Adipose tissue (tissue), 3 donors: Measurements from ENCODE around the gene C2orf92. TPM values are rescaled to one million over a fixed set of nuclear protein-coding genes. Genes with fewer than 3 reads are reported as not detected.

Source experiments
- H3K27ac ChIP-seq: one replicate; pipeline ENCODE4 v1.5.1; 2013; ENCODE audit warnings: low read depth, low read length
- WGBS, 3 donors: extraction: QIAGEN DNeasy Blood & Tissue Kit; methylation state at CpG; one replicate each; pipeline ENCODE4 v1.1.7; 2013; 5-methylcytosine and 5-hydroxymethylcytosine counted together
- polyA plus RNA-seq, 3 donors: library from polyadenylated mRNA; stranded (reverse); fragments of 200-250 nt; gene quantifications; one replicate each; pipeline ENCODE4 v1.2.3, GENCODE V29; 2013
- donor health status: healthy with polysubstance abuse.
- donor health status: Bipolar disorder and iron deficiency.
- donor health status: healthy.

C2orf92 gene
- polyA plus RNA-seq, 3 donors, result 3.7 to 9.7 (median 4.3) TPM

DNA sequence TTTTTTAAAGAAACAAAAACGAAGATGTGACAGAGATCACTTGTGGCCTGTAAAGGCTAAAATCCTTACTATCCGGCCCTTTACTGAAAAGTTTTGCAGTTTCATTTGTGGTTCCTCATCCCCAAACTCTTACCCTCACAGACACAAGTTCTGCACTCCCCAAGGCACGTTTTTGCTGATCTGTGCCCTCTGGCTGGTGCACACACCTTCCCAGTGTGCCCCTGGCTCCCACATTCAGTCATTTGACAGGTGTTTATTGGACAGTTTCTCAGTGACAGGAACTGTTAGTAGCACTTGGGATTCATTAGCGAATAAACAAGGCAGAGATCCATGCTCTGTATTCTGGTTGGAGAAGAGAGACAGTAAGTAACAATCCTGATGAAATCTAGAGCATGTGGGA is 66.7 kb downstream of the C2orf92 start:
- 67 to 74% (median 73%) methylated on average over 4 of the region's 4 CpGs for WGBS, 3 donors
- no peak overlapping the region for H3K27ac ChIP-seq

DNA sequence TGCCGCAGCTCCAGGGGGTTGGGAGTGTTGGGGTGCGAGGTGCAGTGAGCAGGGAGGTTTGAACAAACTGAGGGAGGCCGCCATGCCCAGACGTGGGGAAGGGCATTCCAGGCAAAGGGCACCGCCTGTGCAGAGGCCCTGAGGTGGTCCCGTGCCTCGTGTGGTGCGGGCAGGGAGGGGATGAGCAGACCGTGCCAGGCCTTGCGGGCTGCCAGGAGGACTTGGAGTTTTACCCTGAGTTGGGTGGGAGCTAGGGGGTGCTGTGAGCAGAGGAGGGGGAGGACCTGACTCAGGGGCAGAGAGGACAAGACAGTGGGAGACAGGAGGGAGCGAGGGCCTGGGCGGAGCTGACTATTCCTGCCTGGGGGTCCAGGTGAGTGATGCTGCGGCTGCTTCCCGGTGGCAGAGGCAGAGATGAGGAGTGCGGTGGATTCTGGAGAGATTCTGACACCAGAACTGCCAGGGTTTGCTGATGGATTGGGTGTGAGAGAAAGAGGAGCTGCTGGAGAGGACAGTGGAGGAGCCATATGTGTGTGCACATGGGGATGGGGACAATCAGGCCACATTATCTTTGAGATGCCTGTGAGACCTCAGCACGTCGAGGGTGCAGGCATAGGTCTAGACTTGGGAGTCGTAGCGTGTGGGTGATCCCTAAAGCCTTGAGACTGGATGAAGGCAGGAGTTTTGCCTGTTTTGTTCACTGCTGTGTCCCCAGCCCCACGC is 67.3 kb downstream of the C2orf92 start:
- H3K27ac ChIP-seq, result no peak overlapping the region
- WGBS, 3 donors, result 80 to 90% (median 87%) methylated on average over 20 of the region's 20 CpGs

DNA sequence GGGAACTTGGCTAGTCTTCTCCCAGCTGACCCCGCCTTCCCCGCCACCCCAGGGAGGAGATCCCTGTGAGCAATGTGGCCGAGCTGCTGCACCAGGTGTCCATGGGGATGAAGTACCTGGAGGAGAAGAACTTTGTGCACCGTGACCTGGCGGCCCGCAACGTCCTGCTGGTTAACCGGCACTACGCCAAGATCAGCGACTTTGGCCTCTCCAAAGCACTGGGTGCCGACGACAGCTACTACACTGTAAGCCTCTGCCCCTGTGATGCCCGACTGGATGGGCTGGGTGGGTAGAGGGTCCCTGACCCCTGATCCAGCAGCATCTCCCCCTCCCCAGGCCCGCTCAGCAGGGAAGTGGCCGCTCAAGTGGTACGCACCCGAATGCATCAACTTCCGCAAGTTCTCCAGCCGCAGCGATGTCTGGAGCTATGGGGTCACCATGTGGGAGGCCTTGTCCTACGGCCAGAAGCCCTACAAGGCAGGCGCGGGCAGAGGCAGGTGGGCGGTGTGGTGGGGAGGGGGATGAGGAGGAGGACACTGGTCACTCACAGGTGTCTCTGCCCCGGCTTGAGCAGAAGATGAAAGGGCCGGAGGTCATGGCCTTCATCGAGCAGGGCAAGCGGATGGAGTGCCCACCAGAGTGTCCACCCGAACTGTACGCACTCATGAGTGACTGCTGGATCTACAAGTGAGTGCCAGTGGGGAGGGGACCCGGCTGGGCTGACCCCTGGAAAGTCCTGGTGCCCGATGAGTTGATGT is 68.1 kb downstream of the C2orf92 start:
- WGBS, 3 donors, result 85 to 95% (median 92%) methylated on average over 32 of the region's 32 CpGs
- H3K27ac ChIP-seq, result no peak overlapping the region

DNA sequence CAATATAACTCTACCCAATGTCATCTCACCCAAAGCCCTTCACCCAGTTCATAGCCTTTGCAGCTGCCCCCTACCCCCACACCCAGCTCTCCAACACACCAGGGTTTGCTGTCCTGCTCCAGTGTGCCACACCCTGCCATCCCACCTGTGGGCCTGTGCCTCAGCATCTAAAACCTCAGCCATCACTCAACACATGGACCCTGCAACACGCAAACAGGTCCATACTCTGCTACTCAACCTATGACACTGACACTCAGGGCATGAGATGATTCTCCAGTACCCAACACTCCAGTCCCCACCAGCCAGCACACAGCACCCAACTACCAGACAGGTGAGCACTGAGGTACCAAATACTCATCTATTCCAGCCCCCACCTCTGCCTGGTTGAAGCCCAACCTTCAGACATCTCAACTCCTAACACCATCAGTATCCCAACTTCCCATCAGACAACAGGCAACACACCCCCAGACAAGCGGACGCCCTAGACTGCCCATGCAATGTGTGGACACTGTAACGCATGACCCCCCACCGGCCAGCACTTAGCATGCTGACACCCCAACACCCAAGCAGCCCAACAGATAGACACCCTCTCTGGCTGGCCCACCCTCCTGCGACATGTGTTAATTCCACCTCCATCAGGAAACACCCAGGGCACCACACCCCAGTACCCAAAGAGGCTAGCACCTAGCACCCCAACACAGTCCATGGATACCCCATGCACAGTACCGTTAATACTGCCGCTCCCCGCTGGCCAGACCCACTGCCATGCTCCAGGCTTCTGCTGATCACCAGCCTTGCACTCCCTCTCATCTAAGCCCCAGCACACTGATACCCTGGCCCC is 68.9 kb downstream of the C2orf92 start:
- no peak overlapping the region for H3K27ac ChIP-seq
- 92 to 95% (median 93%) methylated on average over 9 of the region's 9 CpGs for WGBS, 3 donors

DNA sequence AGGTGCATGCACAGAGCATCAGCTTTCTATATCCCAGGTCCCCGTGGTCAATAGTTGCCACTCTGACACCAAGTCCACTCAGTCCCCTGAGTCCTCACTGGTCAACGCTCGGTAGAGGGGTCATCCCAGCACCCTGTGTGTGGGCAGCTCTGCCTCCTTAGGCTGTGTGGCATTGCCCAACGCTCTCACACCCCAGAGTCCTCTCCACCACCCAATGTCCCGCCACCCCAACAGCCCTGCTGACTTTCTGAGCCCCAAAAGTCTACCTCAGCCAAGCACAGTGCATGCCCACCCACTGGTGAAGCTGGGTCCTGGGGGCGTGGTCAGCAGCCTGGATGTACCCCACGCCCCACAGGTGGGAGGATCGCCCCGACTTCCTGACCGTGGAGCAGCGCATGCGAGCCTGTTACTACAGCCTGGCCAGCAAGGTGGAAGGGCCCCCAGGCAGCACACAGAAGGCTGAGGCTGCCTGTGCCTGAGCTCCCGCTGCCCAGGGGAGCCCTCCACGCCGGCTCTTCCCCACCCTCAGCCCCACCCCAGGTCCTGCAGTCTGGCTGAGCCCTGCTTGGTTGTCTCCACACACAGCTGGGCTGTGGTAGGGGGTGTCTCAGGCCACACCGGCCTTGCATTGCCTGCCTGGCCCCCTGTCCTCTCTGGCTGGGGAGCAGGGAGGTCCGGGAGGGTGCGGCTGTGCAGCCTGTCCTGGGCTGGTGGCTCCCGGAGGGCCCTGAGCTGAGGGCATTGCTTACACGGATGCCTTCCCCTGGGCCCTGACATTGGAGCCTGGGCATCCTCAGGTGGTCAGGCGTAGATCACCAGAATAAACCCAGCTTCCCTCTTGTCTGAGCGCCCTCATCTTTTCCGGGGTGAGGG is 69.7 kb downstream of the C2orf92 start:
- H3K27ac ChIP-seq, result no peak overlapping the region
- 79 to 89% (median 86%) methylated on average over 23 of the region's 23 CpGs for WGBS, 3 donors

DNA sequence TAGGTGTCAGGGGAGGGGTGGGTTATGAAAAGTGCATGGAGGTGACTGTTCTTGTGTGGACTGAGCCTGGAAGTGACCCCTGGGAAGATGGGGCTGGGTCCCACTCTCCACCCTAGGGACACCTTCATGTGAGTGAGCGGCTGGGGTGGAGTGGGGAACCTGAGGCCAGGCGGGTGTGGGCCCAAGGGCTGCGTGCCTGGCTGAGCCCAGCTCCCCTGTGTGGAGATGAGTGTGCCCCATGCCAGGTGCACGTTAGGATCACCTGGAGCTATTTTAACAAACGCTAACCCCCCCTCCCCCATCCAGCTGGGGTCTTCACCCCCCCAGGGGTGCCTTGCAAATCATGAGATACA is 70.4 kb downstream of the C2orf92 start:
- H3K27ac ChIP-seq, result no peak overlapping the region

DNA sequence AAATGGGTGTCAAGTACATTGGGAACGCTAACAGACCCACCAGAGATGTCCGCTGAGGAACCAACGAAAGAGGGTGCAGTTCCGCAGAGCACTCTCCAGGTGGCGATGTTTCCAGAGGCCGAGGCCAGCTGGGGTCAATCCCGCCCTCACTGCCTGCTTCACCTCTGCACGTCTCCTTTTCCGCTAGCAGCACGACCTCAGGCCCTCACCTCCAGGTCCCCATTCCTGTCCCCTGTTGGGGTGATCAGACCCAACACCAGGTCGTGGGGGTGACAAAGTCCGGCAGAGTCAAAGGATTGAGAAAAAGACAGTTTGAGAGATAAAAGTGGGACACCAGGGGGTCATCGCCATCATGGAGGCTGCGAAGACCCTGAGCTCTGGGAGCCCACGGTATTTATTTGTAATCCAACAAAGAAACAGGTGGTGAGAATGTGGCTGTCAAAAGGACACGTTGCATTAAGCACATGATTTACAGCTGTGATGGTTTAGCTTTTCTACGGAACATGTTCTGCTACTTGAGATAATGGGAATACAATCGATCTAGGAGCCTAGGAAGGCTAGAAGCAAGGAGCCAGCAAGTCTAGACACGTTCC is 71.2 kb downstream of the C2orf92 start:
- 20 to 34% (median 32%) methylated on average over 19 of the region's 19 CpGs for WGBS, 3 donors
- no peak overlapping the region for H3K27ac ChIP-seq

More for the DNA sequence above, 70.4 kb downstream of the C2orf92 start:
- WGBS, 3 donors, result 79 to 90% (median 85%) methylated on average over 5 of the region's 5 CpGs

DNA sequence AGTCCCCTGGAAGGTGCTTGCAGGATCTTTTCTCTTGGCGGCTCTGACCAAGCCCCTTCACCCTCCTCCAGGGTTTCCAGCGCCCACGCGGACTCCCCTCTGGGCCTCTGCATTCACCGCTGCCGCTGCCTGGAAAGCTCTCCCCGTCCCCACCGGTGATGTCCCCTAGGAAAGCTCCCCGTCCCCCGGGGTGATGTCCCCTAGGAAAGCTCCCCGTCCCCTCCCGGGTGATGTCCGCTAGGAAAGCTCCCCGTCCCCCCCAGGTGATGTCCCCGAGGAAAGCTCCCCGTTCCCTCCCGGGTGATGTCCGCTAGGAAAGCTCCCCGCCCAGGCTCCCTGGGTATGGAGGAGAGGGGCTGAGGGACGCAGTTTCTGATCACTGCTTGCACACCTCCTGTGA is 71.7 kb downstream of the C2orf92 start:
- WGBS, 3 donors, result 86 to 92% (median 90%) methylated on average over 18 to 20 of the region's 20 CpGs
- no peak overlapping the region for H3K27ac ChIP-seq

DNA sequence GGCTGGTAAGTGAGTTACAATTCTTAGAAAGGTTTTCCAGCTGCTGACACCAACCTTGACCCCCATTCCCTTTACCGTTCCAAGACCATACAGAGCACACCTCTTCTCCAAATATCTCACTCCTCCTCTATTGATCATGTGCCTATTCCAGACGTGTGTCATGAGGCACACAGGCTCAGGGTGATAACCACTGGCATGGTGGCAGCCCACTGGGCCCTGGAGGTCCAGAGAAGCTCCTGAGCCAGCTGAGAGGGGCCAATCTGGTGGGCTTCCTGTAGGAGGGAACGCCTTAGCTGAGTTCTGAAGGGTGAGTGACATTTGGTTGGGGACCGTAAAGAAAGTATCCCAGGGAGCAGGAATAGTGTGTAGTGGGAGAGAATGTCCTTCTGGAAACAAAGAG is 72.2 kb downstream of the C2orf92 start:
- H3K27ac ChIP-seq, result no peak overlapping the region
- WGBS, 3 donors, result 72 to 76% (median 74%) methylated on average over 4 of the region's 4 CpGs

DNA sequence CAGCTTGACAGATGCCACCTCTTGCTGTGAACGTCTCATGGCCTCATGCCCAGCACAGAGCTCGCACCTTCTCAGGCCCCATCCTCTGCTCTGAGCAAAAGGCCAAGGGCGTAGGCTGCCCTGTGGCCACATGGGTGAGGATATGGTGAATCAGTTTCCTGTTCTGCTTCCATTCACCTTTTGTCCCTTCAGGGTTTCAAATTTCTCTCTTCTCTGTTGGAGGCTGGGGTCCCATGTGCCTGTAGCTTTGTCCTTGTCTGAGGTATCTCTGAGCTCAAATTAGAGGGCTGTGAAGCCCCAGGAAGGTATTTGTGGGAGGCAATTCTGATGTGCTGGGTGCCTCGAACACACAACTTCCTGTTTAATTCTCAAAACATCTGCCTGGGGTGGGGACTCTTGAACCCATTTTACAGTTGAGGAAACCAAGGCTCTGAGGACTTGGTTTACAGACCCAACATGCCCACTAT is 72.9 kb downstream of the C2orf92 start:
- 59 to 84% (median 65%) methylated on average over 4 of the region's 4 CpGs for WGBS, 3 donors

DNA sequence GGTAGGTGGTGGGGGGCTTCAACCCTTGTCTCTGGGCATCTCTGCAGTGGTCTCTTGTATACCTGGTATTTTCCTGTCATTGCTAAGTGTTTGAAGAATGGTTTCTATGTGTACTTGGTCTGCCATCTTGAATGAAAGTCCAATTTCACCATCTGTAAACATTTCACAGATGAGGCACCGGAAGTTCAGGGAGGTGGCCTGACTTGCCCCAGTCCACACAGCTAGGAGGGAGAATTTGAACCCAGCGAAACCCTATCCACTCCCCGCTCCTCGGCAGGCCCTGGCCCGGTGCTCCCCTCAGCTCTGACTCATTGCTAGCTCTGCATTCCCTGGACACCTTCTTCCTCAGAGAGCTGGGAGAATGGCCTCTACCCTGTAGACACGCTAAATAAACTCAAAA is 74.4 kb downstream of the C2orf92 start:
- H3K27ac ChIP-seq, result no peak overlapping the region
- WGBS, 3 donors, result 95 to 98% (median 97%) methylated on average over 6 of the region's 6 CpGs

More for the DNA sequence above, 72.9 kb downstream of the C2orf92 start:
- no peak overlapping the region for H3K27ac ChIP-seq

DNA sequence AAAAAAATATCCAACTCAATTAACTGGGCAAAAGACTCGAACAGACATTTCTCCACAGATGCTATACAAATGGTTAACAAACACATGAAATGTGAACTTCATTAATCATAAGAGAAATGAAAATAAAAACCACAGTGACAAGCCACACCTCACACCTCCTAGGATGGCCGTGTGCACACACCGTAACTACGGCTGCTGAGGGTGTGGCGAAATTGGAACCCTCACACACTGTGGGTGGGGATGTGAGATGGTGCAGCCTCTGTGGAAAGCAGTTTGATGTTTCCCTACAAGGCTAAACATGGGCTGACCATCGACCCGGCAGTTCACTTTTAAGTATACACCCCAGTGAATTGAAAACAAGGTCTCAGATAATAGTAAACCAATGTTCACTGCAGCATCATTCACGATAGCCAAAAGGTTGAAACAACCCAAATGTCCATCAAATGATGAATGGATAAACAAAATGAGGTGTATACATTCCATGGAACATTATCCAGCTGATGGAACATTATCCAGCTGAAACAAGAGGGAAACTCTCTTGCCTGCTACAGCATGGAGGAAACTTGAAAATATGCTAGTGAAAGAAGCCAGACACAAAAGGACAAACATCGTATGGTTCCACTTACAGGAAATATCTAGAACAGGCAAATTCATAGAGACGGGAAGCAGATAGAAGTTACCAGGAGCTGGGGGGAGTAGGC is 76.1 kb downstream of the C2orf92 start:
- H3K27ac ChIP-seq, result no peak overlapping the region
- 55 to 64% (median 56%) methylated on average over 10 of the region's 10 CpGs for WGBS, 3 donors

DNA sequence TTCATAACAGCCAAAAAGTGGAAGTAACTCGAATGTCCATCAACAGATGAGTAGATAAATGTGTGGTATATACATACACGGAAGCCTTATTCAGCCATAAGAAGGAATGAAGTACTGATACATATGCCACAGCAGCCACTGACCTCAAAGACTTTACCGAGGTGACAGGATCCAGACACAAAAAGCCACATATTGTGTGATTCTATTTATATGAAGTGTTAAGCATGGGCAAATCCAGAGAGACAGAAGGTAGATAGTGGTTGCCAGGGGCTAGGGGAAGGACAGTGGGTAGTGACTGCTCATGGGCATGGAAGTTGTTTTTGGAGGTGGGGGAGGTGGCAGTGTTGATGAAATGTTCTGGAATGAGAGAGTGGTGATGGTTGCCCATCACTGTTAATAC is 77.8 kb downstream of the C2orf92 start:
- H3K27ac ChIP-seq, result no peak overlapping the region
- 71 to 80% (median 79%) methylated on average over 3 of the region's 3 CpGs for WGBS, 3 donors

DNA sequence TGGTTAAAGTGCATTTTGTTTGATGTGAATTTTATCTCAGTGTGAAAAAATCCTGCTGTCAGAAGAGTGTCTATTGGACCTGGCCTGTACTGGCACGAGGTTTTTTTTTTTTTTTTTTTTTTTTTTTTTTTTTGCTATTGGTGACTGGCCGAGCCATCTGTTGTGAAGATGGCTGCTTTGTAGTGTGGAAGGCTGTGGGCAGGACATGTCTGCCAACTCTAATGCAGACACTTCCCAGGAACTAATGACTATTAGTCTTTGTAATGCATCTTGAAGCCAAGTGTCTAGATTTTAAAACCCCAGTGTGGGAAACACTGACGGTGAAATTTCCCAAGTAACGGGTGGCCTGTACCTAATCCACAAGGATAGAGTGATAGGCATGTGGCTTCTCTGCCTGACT is 78.2 kb downstream of the C2orf92 start:
- H3K27ac ChIP-seq, result no peak overlapping the region
- 80 to 85% (median 85%) methylated on average over 4 of the region's 4 CpGs for WGBS, 3 donors

DNA sequence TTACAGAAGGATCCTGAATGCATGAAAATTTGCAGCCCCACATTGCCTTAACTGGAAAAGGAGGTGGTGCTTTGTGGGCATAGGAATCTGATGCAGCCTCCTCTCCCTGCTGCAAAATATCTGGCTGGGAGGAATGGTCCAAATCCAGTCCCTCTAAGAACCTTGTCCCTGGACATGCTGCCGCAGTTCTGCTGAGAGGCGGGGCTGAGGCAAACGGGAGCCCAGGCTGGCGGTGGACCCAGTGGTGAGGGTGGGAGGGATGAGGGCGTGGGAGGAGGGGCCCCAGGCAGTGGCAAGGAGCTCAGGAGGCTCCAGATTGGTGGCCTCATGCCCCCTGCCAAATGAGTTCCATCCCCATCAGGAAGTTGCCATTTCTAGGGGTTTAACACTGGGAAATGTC is 80.1 kb downstream of the C2orf92 start:
- 73 to 83% (median 75%) methylated on average over 5 of the region's 5 CpGs for WGBS, 3 donors
- H3K27ac ChIP-seq, result no peak overlapping the region

DNA sequence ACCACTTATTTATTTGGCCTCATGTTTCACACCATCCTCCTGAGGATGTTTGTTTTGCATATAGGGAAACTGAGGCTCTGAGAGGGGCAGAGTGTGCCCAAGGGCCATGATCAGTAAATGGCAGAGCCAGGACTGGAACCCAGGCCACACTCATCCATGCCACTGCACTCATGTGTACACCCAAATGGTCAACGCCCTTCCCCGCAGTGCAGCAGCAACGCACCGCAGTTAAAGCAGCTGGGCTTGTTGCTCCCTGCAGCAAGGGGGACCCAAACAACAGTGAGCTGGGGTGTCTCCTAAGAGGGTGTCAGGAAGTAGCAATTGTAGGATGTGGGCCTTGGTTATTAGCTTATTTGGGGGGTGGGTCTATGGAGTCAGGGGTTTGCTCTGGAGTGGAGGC is 80.5 kb downstream of the C2orf92 start:
- WGBS, 3 donors, result 97 to 100% (median 100%) methylated on average over 4 of the region's 4 CpGs
- H3K27ac ChIP-seq, result no peak overlapping the region

DNA sequence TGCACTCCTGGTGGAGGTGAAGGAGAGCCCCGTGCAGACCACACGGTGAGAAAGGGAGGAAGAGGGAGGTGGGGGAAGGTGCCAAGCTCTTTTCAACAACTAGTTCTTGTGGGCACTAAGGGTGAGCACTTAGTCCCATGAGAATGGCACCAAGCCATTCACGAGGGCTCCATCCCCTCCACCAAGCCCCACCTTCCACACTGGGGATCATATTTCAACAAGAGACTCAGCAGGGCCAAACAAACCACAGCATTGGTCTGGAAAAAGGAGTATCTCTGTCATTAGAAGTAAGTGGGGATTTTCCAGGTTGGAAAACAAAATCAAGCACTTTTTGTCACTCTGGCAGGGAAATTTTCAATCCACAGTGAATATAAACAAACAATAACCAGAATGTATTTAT is 82.2 kb downstream of the C2orf92 start:
- WGBS, 3 donors, result 51 to 72% (median 52%) methylated on average over 3 of the region's 3 CpGs
- H3K27ac ChIP-seq, result no peak overlapping the region
